ENCODE measurements around the gene FGF12.

FGF12 gene

DNA sequence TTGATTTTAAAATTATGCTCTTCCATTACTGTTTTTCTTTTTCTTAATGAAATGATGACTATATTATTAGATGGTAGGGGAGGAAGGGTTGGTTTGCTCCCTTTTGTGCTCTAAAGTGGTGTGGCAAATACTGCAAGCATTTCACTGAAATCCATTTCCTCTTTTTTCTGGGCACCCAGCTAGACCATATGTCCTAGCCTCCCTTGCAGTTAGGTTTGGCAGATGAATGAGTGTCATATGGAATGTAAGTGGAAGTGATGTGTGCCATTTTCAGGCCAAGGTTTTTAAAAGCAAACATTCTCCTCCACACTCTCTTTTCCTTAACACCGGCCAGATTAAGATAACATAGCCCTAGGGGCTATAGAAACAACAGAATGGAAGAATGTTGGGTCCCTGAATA, 363.0 kb downstream of the FGF12 start:
- H3K4me3 ChIP-seq (ENCODE audit: low read depth, low read length) = no peak overlapping the region
- no peak for TF ChIP-seq CTCF (IDR thresholded peaks at IDR 0.05; ENCODE audit: low read depth, low read length)

GRCh38 chr3:192354687-192355086, 372.7 kb downstream of the FGF12 start:
- TF ChIP-seq CTCF (IDR thresholded peaks at IDR 0.05; ENCODE audit: low read depth, low read length) = no peak
- no peak overlapping the region for H3K4me3 ChIP-seq (ENCODE audit: low read depth, low read length)

DNA sequence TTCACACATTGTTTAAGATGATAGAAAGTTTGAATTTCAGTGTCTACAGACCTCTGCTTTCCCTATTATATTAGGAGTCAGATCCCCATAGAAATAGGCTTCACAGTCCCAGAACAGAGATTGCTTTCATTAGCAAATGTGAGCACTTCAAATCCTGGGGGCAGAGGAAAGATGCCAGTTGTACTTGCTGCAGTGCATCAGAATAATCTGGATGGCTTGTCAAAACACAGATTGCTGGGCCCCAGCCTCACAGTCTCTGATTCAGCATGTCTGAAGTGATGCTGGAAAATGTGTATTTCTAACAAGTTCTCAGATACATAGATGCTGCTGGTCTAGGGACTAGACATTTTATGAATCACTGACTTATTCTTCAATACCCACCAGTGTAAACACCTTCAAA, 375.2 kb downstream of the FGF12 start:
- no peak overlapping the region for H3K4me3 ChIP-seq (ENCODE audit: low read depth, low read length)
- no peak for TF ChIP-seq CTCF (IDR thresholded peaks at IDR 0.05; ENCODE audit: low read depth, low read length)

- no peak overlapping the region for H3K4me3 ChIP-seq (ENCODE audit: low read depth, low read length)
- no peak for TF ChIP-seq CTCF (IDR thresholded peaks at IDR 0.05; ENCODE audit: low read depth, low read length)
These were observed 375.9 kb downstream of the FGF12 start for GRCh38 chr3:192351441-192351840.

- H3K4me3 ChIP-seq (ENCODE audit: low read depth, low read length) = no peak overlapping the region
- TF ChIP-seq CTCF (IDR thresholded peaks at IDR 0.05; ENCODE audit: low read depth, low read length) = no peak
These were observed 387.3 kb downstream of the FGF12 start for GRCh38 chr3:192340031-192340430.

DNA sequence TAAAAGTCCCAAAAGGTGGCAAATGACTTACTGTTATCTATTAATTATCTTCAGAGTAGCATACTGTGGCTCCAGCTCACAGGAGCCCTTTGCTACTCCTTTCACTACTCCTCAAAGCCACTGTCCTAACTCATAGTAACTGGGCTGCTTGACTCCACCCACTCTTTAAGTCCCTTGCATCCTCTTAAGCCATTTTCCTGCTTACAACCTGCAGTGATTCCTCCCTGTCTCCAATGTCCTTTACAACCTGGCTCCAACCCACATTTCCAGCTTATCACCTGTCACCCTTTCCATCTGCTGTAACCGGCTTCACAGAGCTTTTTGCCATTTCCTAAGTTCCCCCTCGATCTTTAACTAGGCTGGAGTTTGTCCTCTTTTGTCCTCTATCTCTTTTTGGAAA, 388.1 kb downstream of the FGF12 start:
- no peak overlapping the region for H3K4me3 ChIP-seq (ENCODE audit: low read depth, low read length)
- TF ChIP-seq CTCF (IDR thresholded peaks at IDR 0.05; ENCODE audit: low read depth, low read length) = no peak

DNA sequence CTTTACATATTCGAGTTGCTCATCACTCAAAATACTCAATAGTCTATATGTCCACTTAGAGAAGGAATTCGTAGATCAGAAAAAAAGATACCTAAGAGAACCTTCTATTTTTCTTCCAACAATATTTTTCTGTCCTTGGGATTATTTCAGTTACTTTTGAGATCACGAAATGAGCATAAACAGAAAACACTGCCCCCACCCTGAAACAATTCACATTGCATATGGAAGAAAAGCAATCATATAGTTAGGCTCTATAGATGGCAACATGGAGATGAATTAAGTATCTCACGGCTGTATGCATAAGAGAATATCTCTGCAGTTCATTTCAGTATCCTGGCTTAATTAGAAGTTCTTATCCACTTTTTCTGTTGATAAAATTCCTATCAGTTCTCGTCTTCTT, 391.1 kb downstream of the FGF12 start:
- no peak overlapping the region for H3K4me3 ChIP-seq (ENCODE audit: low read depth, low read length)
- TF ChIP-seq CTCF (IDR thresholded peaks at IDR 0.05; ENCODE audit: low read depth, low read length) = no peak

Data from WI38 (cell line).